Stimulated activated CD4-positive, alpha-beta T cell treated with anti-CD3 and anti-CD28 coated beads, Interleukin-1b, Interleukin-23, amount 100 ng/mL, for 48 hours (primary cell): Measurements from ENCODE around the gene ZNF212.
"Not testable (repeated sequence)": the region's sequence is repeated elsewhere in the genome, so short reads cannot be mapped to it uniquely, and the experiment has no call there.

Experiments used
- DNase-seq: peaks from one replicate; pipeline ENCODE4 v3.0.0-alpha.2; 2020

The ZNF212 gene

GRCh38 chr7:149220534-149220933, 18.9 kb upstream of the ZNF212 start:
- no peak for DNase-seq

- DNase-seq, result no peak
Measured at GRCh38 chr7:149223176-149223575, 16.3 kb upstream of the ZNF212 start.

DNA sequence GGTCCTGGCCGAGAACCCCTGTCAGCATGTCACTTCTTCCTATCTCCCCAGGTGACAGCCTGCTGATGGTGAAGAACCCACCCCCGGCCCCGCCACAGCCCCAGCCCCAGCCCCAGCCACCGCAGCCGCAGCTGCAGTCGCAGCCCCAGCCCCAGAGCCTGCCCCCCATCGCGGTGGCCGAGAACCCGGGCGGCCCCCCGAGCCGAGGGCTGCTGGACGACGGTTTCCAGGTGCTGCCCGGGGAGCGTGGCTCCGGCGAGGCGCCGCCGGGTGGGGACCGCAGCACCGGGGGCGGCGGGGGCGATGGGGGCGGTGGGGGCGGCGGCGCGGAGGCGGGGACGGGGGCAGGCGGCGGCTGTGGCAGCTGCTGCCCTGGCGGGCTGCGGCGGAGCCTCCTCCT, 15.7 kb upstream of the ZNF212 start:
- DNase-seq, result no peak

- no peak for DNase-seq
Measured at GRCh38 chr7:149224352-149224751, 15.1 kb upstream of the ZNF212 start.

- DNase-seq, result no peak
Measured at GRCh38 chr7:149225106-149225505, 14.3 kb upstream of the ZNF212 start.

- no peak for DNase-seq
Measured at GRCh38 chr7:149225656-149226055, 13.8 kb upstream of the ZNF212 start.

DNA sequence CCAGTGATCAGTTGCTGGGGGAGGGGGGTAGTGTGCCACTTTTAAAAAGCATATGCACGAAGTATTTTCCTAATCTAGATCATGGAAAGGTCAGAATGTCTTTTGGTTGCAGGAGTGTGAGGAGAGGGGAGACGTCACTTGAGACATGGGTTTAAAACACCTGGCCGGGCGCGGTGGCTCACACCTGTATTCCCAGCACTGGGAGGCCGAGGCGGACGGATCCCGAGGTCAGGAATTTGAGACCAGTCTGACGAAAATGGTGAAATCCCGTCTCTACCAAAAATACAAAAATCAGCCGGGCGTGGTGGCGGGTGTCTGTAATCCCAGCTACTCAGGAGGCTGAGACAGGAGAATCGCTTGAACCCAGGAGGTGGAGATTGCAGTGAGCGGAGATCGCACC, 13.1 kb upstream of the ZNF212 start:
- not testable (repeated sequence) for DNase-seq

DNA sequence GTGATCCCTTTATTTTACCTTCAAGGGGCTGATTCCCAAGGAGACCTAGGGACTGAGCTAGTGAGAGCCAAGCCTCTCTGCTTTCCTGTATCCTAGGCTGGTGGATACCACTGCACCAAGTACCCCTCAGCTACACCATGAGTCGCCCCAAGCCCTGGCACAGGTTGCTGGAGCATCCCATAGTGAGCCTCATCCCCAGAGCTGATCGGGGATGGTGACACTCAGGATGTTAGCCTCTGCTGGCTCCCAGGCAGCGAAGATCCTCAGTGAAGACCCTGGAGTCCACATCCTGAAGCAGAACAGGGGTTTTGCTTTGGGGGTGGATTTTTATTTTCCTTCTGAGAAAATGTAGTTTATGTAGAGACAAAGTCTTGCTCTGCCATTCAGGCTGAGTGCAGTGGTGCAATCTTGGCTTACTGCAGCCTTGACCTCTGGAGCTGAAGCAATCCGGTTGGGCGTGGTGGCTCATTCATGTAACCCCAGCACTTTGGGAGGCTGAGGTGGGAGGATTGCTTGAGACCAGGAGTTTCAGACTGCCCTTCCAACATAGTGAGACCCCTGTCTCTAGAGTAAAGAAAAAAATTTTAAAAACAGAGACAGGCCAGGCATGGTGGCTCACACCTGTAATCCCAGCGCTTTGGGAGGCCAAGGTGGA, 12.5 kb upstream of the ZNF212 start:
- DNase-seq, result no peak

DNA sequence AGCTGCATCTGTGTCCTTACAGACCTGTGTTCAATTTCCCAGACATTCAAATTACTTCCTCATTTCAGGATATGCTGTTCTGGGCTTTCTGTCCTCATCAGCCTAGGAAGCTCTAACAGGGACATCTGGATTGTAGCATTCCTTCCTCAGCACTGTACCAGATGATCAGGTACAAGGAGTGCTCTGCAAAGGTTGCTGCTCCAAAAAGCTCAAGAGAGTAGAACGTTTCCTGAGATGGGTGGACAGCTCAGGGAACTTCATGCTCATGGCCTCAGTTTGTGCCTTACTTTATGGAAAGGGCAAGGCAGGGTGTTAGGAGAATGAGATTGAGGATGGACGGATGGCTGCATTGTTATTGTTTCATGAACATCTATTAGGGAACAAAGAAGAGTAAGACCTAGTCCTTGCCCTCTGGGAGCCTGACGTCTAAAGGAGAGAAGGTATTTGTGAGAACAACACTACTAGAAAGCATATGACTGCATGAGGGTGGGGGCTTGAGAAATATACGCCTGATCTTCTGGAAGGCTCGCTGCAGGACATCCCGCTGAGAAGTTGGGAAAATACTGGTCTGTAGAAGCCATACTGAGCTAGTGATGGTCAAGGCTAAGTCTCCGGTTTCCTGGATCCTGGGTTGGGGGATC, 10.5 kb upstream of the ZNF212 start:
- no peak for DNase-seq

DNA sequence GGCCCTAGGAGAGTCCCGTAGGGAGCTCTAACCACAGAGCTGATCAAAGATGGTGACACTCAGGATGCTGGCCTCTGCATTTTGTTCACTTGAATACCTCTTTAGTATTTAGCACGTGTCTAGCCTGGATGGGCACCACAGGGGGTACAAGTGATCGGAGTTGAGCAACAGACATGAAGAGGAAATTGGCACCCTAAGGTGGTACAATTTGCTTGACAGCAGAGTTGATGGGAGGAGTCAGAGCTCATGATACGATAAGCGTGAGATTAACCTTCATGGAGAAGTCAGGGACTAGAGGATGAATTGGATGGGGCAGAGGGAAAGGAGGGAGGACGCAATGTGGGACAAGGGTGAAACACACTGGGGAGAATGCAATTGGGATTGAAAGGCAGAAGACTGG, 9.9 kb upstream of the ZNF212 start:
- DNase-seq, result no peak

- DNase-seq, result no peak
Measured at GRCh38 chr7:149232362-149232761, 7.1 kb upstream of the ZNF212 start.

DNA sequence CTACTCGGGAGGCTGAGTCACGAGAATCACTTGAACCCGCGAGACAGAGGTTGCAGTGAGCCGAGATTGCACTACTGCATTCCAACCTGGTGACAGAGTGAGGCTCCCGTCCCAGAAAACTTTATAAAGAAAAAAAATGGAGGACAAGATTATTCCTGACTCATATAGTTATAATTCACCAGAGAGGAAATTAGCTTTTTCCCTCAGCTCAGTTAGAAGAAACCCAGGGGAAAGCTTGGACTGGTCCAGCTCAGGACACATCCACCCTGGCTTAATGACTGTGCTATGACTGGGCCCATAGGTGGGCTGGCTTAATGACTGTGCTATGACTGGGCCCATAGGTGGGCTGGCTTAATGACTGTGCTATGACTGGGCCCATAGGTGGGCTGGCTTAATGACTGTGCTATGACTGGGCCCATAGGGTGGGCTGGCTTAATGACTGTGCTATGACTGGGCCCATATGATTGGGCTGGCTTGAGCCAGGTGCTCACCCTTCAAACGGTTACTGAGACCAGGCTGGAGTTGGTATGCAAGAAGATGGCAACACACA, 5.7 kb upstream of the ZNF212 start:
- DNase-seq, result peak; percentile 52

- DNase-seq, result no peak
Measured at GRCh38 chr7:149237502-149237901, 1.9 kb upstream of the ZNF212 start.

DNA sequence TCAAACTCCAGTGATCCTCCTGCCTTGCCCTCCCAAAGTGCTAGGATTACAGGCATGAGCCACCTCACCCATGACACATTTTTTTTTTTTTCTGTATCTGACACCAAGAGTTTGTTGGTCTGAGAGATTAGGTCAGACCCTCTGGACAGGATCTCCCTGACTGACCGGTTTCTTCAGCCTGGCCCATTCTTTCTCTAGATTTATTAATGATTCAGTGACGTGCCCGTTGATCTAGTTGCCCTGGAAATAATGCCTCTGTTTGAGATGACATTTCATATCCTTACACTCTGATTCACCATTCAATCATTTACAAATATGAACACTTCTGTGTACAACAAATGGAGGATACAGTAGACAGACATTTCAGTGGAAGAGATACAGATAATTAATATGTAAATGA, 1.4 kb upstream of the ZNF212 start:
- DNase-seq, result no peak

GRCh38 chr7:149240637-149241036, 1.2 kb downstream of the ZNF212 start:
- no peak for DNase-seq

GRCh38 chr7:149241696-149242095, 2.2 kb downstream of the ZNF212 start:
- no peak for DNase-seq

GRCh38 chr7:149245244-149245643, 5.8 kb downstream of the ZNF212 start:
- peak; percentile 79 for DNase-seq

- DNase-seq, result no peak
Measured at GRCh38 chr7:149245744-149246143, 6.3 kb downstream of the ZNF212 start.

- DNase-seq, result peak; percentile 67
Measured at GRCh38 chr7:149248777-149249176, 9.3 kb downstream of the ZNF212 start.

DNA sequence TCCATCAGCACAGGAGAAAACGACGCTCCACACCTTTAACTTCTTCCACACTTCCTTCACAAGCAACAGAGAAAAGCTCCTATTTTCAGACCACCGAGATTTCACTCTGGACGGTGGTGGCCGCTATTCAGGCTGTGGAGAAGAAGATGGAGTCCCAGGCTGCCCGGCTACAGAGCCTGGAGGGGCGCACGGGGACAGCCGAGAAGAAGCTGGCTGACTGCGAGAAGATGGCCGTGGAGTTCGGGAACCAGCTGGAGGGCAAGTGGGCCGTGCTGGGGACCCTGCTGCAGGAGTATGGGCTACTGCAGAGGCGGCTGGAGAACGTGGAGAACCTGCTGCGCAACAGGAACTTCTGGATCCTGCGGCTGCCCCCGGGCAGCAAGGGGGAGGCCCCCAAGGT, 10.7 kb downstream of the ZNF212 start:
- not testable (repeated sequence) for DNase-seq

DNA sequence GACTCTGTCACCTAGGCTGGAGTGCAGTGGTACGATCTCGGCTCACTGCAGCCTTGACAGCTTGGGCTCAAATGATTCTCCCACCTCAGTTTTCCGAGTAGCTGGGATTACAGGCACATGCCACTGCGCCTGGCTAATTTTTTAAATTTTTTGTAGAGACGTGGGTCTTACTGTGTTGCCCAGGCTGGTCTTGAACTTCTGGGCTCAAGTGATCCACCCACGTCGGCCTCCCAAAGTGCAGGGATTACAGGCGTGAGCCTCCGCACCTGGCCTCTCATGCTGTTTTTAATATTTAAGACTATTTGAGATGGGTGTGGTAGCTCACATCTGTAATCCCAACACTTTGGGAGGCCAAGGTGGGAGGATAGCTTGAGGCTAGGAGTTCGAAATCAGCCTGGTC, 12.1 kb downstream of the ZNF212 start:
- not testable (repeated sequence) for DNase-seq

- no peak for DNase-seq
Measured at GRCh38 chr7:149252378-149252777, 12.9 kb downstream of the ZNF212 start.

DNA sequence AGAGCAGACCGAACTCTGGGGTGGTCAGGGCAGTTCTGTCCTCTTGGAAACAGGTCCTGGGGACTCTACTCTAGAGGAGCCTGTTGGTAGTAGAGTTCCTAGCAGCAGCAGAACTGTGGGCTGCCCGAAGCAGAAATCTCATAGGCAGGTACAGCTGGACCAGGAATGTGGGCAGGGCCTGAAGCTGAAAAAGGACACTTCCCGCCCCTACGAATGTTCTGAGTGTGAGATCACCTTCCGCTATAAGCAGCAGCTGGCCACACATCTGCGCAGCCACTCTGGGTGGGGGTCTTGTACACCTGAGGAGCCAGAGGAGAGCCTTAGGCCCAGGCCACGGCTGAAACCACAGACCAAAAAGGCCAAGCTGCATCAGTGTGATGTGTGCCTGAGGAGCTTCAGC, 14.2 kb downstream of the ZNF212 start:
- DNase-seq, result no peak

GRCh38 chr7:149254181-149254858, 14.9 kb downstream of the ZNF212 start:
- no peak for DNase-seq
